ENCODE results near the gene IL20RA. TPM values are rescaled to one million over a fixed set of nuclear protein-coding genes. Genes with fewer than 3 reads are reported as not detected.

The IL20RA gene
- total RNA-seq, result 0.50 and 1.00 TPM in 2 replicates

GRCh38 chr6:137044366-137045221 is at the start of gene IL20RA:
IL20RA (minus strand) TSS chr6:137044965; CDS start chr6:137044728, 237 bp downstream.

Other genes with a start within 250 kb of the IL20RA start
- gene PEX7, start 222.4 kb downstream of the IL20RA start, total RNA-seq, result 14.9 and 15.0 TPM in 2 replicates
- under 0.01 TPM in 1 of 2 replicates, not detected in the other for gene SLC35D3, start 122.7 kb downstream of the IL20RA start, total RNA-seq
- gene IL22RA2, start 128.7 kb upstream of the IL20RA start, total RNA-seq, result not detected in 2 replicates
- gene IFNGR1, start 174.4 kb upstream of the IL20RA start, total RNA-seq, result 39.7 and 50.0 TPM in 2 replicates